ENCODE data around the gene TBC1D1.
"Not testable (repeated sequence)": the region's sequence is repeated elsewhere in the genome, so short reads cannot be mapped to it uniquely, and the experiment has no call there.

TBC1D1 gene

DNA sequence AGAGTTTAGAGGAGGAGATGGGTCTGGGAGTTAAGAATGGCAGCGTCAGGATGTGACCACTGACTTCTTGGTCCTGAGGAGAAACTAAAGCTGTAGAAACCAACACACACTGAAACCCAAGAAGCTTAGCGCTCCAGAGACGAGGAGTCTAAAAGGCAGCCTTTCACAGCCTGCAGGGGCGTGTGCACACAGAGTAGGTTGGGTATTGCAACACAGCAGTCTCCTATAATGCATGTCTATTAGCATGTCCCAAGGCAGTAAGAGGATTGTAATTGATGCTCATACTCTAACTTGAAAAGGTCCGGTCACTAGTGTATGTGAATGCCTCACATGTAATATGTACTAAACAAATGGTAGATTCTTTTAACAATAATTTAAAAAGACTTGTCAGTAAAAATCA, 126.7 kb downstream of the TBC1D1 start:
- H3K27ac Mint-ChIP-seq = peak overlapping the region in 1 of 3 experiments; percentile 60
- H3K9me3 Mint-ChIP-seq = peaks cover 7% of the 10 kb centered on the region
- TF ChIP-seq, protein P1, sequence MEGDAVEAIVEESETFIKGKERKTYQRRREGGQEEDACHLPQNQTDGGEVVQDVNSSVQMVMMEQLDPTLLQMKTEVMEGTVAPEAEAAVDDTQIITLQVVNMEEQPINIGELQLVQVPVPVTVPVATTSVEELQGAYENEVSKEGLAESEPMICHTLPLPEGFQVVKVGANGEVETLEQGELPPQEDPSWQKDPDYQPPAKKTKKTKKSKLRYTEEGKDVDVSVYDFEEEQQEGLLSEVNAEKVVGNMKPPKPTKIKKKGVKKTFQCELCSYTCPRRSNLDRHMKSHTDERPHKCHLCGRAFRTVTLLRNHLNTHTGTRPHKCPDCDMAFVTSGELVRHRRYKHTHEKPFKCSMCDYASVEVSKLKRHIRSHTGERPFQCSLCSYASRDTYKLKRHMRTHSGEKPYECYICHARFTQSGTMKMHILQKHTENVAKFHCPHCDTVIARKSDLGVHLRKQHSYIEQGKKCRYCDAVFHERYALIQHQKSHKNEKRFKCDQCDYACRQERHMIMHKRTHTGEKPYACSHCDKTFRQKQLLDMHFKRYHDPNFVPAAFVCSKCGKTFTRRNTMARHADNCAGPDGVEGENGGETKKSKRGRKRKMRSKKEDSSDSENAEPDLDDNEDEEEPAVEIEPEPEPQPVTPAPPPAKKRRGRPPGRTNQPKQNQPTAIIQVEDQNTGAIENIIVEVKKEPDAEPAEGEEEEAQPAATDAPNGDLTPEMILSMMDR (IDR thresholded peaks at IDR 0.05; ENCODE audit: unreplicated experiment in 3 of 3) = no peak
- peaks cover 60% of the 10 kb centered on the region for H3K36me3 Mint-ChIP-seq (ENCODE audit: low read depth)
- peaks cover 35% of the 10 kb centered on the region for H3K4me1 Mint-ChIP-seq
- H3K4me3 Mint-ChIP-seq = no peak overlapping the region
- no peaks in the 10 kb centered on the region for H3K27me3 Mint-ChIP-seq (ENCODE audit: low read depth)

- Mint-ChIP-seq H3K9me3 (peaks cover 7% of the 10 kb centered on the region), H3K27ac (no peak overlapping the region), H3K4me1 (peaks cover 30% of the 10 kb centered on the region), H3K4me3 (no peak overlapping the region), H3K27me3 (ENCODE audit: low read depth) (peaks cover 4% of the 10 kb centered on the region), H3K36me3 (ENCODE audit: low read depth) (peaks cover 61% of the 10 kb centered on the region)
- TF ChIP-seq, protein P1 (IDR thresholded peaks at IDR 0.05; ENCODE audit: unreplicated experiment in 3 of 3) = no peak
Measured at GRCh38 chr4:38020386-38020785, 129.5 kb downstream of the TBC1D1 start.

DNA sequence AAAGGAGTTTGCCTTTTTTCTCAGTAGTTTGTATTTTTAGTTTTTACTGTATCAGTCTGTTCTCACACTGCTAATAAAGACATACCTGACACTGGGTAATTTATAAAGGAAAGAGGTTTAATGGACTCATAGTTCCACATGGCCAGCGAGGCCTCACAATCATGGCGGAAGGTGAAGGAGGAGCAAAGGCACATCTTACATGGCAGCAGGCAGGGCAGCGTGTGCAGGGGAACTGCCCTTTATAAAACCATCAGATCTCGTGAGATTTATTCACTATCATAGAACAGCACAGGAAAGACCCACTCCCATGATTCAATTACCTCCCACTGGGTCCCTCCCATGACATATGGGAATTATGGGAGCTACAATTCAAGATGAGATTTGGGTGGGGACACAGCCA, 130.1 kb downstream of the TBC1D1 start:
- not testable (repeated sequence) for H3K27me3 Mint-ChIP-seq (ENCODE audit: low read depth); H3K4me3 Mint-ChIP-seq; H3K27ac Mint-ChIP-seq; H3K9me3 Mint-ChIP-seq
- Mint-ChIP-seq H3K36me3 (ENCODE audit: low read depth) (peaks cover 55% of the 10 kb centered on the region), H3K4me1 (peaks cover 24% of the 10 kb centered on the region)

- Mint-ChIP-seq H3K27ac (peak overlapping the region in 2 of 3 experiments; percentile 8 to 40), H3K4me3 (no peak overlapping the region), H3K4me1 (peaks cover 17% of the 10 kb centered on the region), H3K36me3 (ENCODE audit: low read depth) (peaks cover 54% of the 10 kb centered on the region), H3K9me3 (peaks cover 7% of the 10 kb centered on the region), H3K27me3 (ENCODE audit: low read depth) (peaks cover 8% of the 10 kb centered on the region)
- TF ChIP-seq, protein P1 (IDR thresholded peaks at IDR 0.05; ENCODE audit: unreplicated experiment in 3 of 3) = no peak
Measured at GRCh38 chr4:38021751-38022150, 130.9 kb downstream of the TBC1D1 start.

- TF ChIP-seq, protein P1 (IDR thresholded peaks at IDR 0.05; ENCODE audit: unreplicated experiment in 3 of 3) = no peak
- Mint-ChIP-seq H3K36me3 (ENCODE audit: low read depth) (peaks cover 53% of the 10 kb centered on the region), H3K27me3 (ENCODE audit: low read depth) (peaks cover 8% of the 10 kb centered on the region), H3K9me3 (peaks cover 7% of the 10 kb centered on the region), H3K27ac (peak overlapping the region; percentile 86 to 91 (median 87)), H3K4me1 (peaks cover 17% of the 10 kb centered on the region), H3K4me3 (peak overlapping the region in 2 of 3 experiments; percentile 13 to 25)
Measured at GRCh38 chr4:38023347-38024205, 132.7 kb downstream of the TBC1D1 start.

DNA sequence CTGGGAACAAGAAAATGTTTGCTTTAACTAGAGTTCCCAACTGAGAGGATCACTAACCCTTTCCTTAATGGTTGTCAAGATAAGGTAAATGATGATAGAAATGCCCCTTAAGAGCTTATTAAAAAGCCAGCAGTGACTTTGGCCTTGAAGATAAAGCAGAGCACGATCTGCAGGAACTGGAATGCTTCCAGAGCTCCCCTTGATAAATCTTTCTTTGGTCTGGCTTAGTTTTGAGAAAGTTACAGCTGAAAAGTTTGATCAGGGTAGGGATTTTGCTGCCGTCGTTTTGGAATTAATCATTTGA, 133.3 kb downstream of the TBC1D1 start:
- Mint-ChIP-seq H3K36me3 (ENCODE audit: low read depth) (peaks cover 59% of the 10 kb centered on the region), H3K27me3 (ENCODE audit: low read depth) (peaks cover 8% of the 10 kb centered on the region), H3K9me3 (peaks cover 7% of the 10 kb centered on the region), H3K4me3 (no peak overlapping the region), H3K27ac (peak overlapping the region; percentile 86 to 91 (median 87)), H3K4me1 (peaks cover 23% of the 10 kb centered on the region)
- TF ChIP-seq, protein P1 (IDR thresholded peaks at IDR 0.05; ENCODE audit: unreplicated experiment in 3 of 3) = no peak

Measured in nephron (organoid).